H1 (cell line): ENCODE results near the gene ATF3. TPM values are rescaled to one million over a fixed set of nuclear protein-coding genes. Genes with fewer than 3 reads are reported as not detected.

ENCODE experiments used
- CBX5 ChIP-seq: fragments of 300-800, 300-1000 bp; sonication (generic); IDR thresholded peaks from 2 replicates; pipeline ENCODE4 v1.7.1; 2016; ENCODE audit warnings: antibody characterized with exemption, low read length, low read depth
- CBX8 ChIP-seq: fragments of 300-800, 300-1000 bp; sonication (generic); IDR thresholded peaks from 2 replicates; pipeline ENCODE4 v1.7.1; 2016; ENCODE audit warnings: low read depth, low read length, borderline replicate concordance
- CHD2 ChIP-seq: IDR thresholded peaks from 2 replicates; pipeline ENCODE4 v1.6.1; 2012; ENCODE audit warnings: low read length, improper control_type of control experiment
- EP300 ChIP-seq, 2 experiments: IDR thresholded peaks; 1 replicate in 1 of 2; 2 replicates in 1 of 2; pipeline ENCODE4 v1.6.1; 2011 to 2012; ENCODE audit warnings: low read depth in 2 of 2, low read length in 2 of 2, mild to moderate bottlenecking in 2 of 2, borderline replicate concordance in 1 of 2, inconsistent platforms in 1 of 2, moderate library complexity in 1 of 2
- KDM1A ChIP-seq: fragments of 200-600, 300-600 bp; sonication (generic); IDR thresholded peaks from 2 replicates; pipeline ENCODE4 v1.7.1; 2016; ENCODE audit warnings: mild to moderate bottlenecking, low read length, borderline replicate concordance
- SAP30 ChIP-seq: fragments of 300-600 bp; sonication (generic); IDR thresholded peaks from 2 replicates; pipeline ENCODE4 v1.7.1; 2012; ENCODE audit warnings: low read length, moderate library complexity, mild to moderate bottlenecking, inconsistent platforms; ENCODE audit not compliant: insufficient read depth, insufficient replicate concordance
- TBP ChIP-seq: IDR thresholded peaks from 2 replicates; pipeline ENCODE4 v1.6.1; 2011; ENCODE audit warnings: low read depth, low read length, improper control_type of control experiment
- polyA plus RNA-seq, 7 experiments: library from polyadenylated mRNA; depleted of rRNA in 3 of 7; stranded (reverse) in 5 of 7; unstranded in 2 of 7; fragments of >200 nt in 5 of 7; fragments of 200-250 nt in 2 of 7; gene quantifications; 1 replicate in 5 of 7; 2 replicates in 1 of 7; 4 replicates in 1 of 7; pipeline versions ENCODE4 v1.2.1 to v1.2.3, GENCODE V29; 2011 to 2013; ENCODE audit warnings: missing spikeins in 2 of 7, mixed read lengths in 2 of 7
- total RNA-seq: library from RNA; stranded (reverse); fragmentation: NEBNext Ultra II Directional; extraction: Animal tissue kit (Norgen Biotek cat#: 25700); gene quantifications from 2 replicates; pipeline ENCODE4 v1.2.1, GENCODE V29; 2021
- TF ChIP-seq, protein P1 (sequence below): fragments of 300-600 bp; sonication (generic); IDR thresholded peaks from 2 replicates; pipeline ENCODE4 v1.7.1; 2012; ENCODE audit warnings: low read length, moderate library complexity, mild to moderate bottlenecking, inconsistent platforms; ENCODE audit not compliant: insufficient replicate concordance
- TF ChIP-seq, protein P2 (sequence below): IDR thresholded peaks from 2 replicates; pipeline ENCODE4 v1.6.1; 2012; ENCODE audit warnings: inconsistent platforms

ATF3 gene
- total and polyA plus RNA-seq, 2 of the 8 experiments (the other 6 are each of a cell fraction or from before 2014, with no cell fraction given) = 12.2 to 27.7 TPM

DNA sequence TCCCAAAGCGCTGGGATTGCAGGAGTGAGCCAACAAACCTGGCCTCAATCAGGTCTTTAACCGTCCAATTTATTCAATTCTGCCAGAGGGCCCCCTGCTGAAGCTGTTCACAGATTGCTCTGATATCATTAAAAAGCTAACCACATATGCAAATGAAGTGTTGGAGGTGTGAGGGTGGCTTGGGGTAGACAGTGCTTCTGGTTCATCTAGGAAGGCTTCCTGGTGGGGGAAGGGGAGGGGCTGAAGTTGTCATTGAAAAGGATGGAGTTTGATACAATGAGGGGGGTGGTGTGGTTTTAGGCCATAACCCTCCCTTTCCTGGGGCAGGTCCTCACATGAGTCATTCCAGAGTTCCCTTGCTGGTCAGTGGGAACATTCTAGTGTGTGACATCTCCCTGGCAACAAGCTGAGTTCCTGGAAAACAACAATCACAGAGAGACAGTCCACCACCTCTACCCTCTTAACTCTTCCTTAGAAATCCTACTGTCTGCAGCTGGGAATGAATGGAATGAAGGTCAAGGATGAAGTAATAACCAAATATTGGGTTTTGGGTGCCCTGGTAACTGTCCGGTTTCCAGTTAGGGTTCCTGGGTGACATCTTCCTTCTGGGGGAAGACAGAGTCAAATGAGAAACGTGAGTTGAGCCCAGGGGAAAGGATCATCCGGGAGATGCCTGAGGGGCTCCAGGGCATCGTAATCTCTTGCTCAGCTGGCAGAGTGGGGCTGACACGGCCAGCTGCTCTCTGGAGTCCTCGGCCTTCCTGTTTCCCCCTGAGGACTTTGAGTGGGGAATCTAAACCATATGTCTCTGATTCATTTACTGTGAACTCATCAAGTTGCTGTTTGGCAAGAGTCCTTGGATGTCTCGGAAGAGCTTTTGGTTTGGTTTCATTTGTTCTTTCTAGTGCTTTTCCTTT, 58.9 kb downstream of the ATF3 start (continued):
- TF ChIP-seq CBX8 (no peak), EP300 (IDR thresholded peaks at IDR 0.05; ENCODE audit: borderline replicate concordance in 1 of 2, low read depth in 2 of 2, low read length in 2 of 2) (no peak), CHD2 (no peak), CBX5 (no peak), TBP (no peak), SAP30 (no peak), KDM1A (no peak)
- TF ChIP-seq, protein P1, sequence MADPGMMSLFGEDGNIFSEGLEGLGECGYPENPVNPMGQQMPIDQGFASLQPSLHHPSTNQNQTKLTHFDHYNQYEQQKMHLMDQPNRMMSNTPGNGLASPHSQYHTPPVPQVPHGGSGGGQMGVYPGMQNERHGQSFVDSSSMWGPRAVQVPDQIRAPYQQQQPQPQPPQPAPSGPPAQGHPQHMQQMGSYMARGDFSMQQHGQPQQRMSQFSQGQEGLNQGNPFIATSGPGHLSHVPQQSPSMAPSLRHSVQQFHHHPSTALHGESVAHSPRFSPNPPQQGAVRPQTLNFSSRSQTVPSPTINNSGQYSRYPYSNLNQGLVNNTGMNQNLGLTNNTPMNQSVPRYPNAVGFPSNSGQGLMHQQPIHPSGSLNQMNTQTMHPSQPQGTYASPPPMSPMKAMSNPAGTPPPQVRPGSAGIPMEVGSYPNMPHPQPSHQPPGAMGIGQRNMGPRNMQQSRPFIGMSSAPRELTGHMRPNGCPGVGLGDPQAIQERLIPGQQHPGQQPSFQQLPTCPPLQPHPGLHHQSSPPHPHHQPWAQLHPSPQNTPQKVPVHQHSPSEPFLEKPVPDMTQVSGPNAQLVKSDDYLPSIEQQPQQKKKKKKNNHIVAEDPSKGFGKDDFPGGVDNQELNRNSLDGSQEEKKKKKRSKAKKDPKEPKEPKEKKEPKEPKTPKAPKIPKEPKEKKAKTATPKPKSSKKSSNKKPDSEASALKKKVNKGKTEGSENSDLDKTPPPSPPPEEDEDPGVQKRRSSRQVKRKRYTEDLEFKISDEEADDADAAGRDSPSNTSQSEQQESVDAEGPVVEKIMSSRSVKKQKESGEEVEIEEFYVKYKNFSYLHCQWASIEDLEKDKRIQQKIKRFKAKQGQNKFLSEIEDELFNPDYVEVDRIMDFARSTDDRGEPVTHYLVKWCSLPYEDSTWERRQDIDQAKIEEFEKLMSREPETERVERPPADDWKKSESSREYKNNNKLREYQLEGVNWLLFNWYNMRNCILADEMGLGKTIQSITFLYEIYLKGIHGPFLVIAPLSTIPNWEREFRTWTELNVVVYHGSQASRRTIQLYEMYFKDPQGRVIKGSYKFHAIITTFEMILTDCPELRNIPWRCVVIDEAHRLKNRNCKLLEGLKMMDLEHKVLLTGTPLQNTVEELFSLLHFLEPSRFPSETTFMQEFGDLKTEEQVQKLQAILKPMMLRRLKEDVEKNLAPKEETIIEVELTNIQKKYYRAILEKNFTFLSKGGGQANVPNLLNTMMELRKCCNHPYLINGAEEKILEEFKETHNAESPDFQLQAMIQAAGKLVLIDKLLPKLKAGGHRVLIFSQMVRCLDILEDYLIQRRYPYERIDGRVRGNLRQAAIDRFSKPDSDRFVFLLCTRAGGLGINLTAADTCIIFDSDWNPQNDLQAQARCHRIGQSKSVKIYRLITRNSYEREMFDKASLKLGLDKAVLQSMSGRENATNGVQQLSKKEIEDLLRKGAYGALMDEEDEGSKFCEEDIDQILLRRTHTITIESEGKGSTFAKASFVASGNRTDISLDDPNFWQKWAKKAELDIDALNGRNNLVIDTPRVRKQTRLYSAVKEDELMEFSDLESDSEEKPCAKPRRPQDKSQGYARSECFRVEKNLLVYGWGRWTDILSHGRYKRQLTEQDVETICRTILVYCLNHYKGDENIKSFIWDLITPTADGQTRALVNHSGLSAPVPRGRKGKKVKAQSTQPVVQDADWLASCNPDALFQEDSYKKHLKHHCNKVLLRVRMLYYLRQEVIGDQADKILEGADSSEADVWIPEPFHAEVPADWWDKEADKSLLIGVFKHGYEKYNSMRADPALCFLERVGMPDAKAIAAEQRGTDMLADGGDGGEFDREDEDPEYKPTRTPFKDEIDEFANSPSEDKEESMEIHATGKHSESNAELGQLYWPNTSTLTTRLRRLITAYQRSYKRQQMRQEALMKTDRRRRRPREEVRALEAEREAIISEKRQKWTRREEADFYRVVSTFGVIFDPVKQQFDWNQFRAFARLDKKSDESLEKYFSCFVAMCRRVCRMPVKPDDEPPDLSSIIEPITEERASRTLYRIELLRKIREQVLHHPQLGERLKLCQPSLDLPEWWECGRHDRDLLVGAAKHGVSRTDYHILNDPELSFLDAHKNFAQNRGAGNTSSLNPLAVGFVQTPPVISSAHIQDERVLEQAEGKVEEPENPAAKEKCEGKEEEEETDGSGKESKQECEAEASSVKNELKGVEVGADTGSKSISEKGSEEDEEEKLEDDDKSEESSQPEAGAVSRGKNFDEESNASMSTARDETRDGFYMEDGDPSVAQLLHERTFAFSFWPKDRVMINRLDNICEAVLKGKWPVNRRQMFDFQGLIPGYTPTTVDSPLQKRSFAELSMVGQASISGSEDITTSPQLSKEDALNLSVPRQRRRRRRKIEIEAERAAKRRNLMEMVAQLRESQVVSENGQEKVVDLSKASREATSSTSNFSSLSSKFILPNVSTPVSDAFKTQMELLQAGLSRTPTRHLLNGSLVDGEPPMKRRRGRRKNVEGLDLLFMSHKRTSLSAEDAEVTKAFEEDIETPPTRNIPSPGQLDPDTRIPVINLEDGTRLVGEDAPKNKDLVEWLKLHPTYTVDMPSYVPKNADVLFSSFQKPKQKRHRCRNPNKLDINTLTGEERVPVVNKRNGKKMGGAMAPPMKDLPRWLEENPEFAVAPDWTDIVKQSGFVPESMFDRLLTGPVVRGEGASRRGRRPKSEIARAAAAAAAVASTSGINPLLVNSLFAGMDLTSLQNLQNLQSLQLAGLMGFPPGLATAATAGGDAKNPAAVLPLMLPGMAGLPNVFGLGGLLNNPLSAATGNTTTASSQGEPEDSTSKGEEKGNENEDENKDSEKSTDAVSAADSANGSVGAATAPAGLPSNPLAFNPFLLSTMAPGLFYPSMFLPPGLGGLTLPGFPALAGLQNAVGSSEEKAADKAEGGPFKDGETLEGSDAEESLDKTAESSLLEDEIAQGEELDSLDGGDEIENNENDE = no peak
- TF ChIP-seq, protein P2, sequence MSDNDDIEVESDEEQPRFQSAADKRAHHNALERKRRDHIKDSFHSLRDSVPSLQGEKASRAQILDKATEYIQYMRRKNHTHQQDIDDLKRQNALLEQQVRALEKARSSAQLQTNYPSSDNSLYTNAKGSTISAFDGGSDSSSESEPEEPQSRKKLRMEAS = no peak
